ENCODE measurements around the gene DNAAF1.

Gene DNAAF1

DNA sequence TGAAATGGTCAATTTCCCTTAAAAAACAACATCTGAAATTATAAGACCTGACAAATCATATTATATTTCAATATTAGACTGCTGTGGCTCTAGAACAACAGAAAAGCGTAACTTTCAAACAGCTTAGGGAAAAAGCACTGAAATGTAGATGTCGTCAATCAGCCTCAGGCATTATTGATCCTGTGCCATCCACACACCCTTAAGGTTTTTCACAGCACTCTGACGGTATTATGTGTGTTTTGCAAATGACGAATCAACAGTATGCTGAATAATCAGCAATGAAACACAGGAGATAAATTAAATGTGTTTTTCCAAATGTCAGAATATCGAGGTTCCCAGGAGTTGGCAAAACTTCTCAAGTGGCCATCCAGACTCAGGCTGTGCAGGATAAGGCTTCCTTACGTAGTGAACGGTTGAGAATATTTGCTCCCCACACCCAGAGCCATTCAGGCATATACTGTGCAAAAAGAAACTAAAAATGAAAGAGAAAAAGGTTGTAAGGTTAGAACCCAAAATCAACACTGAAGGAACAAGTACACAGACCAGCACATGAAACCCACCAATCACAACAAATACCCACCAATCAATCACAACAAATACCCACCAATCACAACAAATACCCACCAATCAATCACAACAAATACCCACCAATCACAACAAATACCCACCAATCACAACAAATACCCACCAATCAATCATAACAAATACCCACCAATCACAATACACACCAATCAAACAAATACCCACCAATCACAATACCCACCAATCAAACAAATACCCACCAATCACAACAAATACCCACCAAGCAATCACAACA is 20.6 kb upstream of the DNAAF1 start:
- no peak for DNase-seq

GRCh38 chr16:84131117-84131516 is 14.0 kb upstream of the DNAAF1 start:
- no peak for DNase-seq

DNA sequence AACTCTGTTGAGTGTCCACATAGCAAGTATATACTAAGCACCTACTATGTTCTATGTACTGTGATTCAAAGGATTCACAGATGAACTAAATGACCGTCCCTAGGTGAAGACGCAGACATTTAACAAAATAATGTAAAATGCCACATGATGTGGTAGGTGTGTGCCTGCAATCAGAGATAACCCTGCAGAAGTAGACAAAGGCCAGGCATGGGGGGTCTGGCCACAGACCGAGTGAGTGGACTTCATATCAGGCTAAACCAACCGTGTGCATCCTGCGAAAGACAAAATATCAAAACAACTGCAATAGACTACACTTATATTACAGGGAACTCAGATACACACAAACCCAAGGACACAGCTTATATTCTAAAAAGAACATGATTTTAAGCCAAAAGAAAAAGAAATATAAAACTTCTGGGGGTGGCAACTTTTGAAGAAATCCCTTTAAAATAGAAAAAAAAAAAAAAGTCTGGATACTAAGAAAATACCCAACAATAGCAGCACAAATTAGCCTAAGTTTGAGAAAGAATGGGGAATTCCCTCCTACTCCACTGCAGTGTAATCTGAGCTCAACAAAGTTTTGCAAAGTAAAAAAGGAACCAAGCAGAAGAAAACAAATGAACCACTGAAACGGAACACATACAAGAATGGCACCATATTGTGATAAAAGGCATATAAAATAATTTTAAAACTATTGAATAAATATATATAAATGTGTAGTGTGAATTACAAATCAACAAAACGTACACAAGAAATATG is 12.4 kb upstream of the DNAAF1 start:
- no peak for DNase-seq

DNA sequence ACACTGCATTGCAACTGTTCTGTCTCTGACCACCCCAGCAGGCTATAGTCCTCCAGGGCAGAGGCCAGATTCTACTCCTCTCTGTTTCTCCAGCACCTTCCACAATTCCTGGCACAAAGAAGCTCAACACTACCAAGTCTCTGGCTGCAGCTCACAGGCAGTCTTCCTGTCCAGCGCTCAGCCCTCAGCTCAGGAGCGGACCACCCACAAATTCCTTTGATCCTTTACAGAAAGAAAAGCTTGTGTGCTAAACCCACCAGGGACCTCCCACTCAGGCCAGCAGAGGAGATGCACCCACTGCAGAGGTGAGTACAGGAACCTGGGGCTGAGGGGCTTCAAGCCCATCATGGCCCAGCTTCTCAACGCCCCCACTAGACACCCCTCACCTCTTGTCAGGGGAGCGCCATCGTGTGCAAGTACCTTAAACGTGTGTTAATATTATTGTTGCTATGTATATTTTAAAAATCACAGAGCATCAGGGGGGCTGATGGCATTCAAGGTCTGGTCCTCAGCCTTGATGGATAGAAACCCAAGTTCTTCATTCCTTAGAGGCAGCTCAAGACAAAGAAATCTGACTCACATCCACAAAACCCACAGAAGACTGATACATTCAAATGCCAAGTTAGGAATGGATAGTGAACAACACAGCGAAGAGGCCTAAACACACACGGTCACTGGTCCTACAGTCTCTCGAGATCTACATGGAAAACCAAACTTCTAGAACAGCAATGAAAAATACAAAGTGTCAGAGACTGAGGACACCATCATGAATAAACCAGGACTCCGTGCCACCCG is 8.6 kb upstream of the DNAAF1 start:
- DNase-seq: no peak

DNA sequence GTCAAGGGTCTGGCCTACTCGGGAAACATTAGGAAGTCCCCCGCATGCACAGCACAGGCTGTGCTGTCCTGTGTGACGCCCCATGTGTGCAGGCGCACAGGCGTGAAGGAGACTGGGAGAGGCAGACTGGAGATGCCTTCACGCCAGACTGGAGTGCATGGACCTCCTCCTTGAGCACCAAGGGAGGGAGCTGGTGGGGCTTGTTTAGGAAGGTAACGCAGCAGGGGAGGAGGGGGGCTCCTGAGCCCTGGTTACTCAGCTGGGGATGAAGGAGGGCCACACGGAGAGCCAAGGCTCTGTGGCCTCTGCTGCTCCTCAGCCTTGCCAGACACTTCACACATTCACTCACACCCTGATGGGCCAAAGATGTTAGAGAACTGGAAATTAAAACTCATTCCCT is 7.8 kb upstream of the DNAAF1 start:
- DNase-seq: no peak

DNA sequence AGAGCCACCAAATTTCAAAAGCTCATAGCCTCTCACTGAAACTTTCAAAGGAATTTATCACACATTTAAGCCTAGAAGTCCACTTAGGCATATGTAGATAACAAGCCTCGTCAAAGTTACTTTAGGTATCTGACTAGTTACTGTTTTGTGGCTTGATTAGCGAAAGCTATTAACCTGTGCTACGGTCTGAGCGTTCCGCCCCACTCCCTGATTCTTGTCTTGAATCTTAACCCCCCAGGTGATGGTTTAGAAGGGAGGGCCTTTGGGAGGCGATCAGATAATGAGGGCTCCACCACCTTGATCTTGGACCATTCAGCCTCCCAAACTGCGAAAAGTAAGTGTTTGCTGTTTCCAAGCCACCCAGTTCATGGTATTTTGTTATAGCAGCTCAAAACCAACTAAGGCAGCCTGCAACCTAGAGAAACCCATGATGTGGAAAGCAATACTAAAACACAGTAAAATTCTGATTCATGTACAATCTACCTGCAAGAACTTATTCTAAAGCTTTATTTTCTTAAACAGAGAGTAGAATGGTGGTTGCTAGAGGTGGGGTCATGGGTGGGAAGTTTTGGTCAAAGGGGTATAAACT is 7.2 kb upstream of the DNAAF1 start:
- no peak for DNase-seq

DNA sequence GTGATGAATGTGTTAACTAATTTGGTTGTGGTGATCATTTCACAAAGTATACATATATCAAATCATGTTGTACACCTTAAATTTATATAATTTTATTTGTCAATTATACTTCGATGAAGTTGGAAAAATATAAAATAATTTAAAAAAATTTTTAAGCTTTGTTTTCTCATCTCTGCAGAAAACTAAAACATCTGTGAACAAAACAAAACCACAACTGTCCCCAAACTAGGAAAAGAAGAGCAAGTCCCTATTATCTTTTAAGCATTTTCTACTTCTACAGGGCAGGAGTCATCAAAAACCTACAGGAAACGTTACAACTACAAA is 6.6 kb upstream of the DNAAF1 start:
- no peak for DNase-seq

DNA sequence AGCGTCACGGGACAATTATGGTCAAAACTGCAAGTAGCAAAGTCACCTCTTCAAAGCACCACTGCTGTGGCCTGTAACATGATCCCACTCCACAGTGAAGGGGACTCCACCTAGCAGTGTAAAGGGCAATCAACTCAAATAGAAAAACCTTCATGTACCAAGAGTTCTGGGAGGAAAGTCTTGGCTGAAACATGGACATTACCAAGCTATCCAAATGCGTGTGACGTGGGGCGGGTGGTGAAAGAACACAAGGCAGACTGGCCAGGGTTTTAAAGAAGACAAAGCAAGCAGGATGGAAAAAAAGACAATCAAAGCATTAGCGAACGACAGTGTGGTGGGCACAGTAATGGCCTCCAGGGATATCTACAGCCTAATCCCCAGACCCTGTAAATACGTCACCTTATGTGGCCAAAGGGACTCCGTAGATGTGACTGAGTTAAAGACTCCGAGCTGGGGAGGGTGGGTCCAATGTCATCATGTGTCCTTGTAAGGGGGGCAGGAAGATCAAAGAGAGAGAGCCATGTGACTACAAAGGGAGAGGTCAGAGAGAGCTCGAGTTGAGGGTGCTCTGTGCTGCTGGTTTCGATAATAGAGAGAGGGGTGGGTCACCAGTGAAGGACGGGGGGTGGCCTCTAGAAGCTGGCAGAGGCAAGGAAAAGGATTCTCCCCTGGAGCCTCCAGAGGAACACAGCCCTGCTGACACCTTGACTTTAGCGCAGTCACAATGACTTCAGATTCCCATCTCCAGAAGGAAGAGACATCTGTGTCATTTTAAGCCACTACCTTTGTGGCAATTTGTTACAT is 6.1 kb upstream of the DNAAF1 start:
- DNase-seq: no peak

DNA sequence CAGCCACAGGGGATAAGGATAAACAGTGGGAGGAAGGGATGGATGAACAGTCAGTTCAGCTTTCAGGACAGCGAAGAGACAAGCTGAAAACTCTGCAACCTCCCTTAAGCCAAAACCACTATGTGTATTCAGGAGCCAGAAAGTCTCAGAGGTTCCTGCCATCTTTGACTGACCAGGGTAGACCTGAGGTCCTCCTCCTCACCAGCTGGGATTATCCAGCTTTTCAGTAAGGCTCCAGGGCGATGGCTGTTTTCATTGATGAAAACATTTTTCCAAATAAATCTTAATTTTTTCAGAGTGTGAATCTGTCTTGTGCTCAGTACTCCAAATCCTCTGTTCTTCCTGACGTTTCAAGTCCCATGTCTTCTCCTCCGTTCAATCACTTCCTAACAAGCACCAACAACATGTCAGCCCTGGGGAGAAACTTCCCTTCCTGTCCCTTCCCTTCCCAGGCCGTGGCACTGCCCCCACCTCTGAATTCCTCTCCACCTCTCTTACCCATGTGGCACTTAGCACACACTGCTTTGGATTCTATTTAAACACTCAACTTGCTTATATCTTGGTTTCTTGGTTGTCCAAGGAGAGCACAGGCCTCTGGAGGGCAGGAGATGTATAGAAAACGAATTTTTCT is 5.4 kb upstream of the DNAAF1 start:
- no peak for DNase-seq

GRCh38 chr16:84141143-84141670 is 3.9 kb upstream of the DNAAF1 start:
- DNase-seq: no peak

GRCh38 chr16:84143081-84143480 is 2.0 kb upstream of the DNAAF1 start:
- DNase-seq: no peak

GRCh38 chr16:84143784-84144199 is 1.3 kb upstream of the DNAAF1 start:
- DNase-seq: no peak

GRCh38 chr16:84144209-84144858 is 774 bp upstream of the DNAAF1 start:
- peak; percentile 59 for DNase-seq

GRCh38 chr16:84150926-84151325 is 5.8 kb downstream of the DNAAF1 start:
- DNase-seq: no peak

- DNase-seq: no peak
Observed at GRCh38 chr16:84153660-84154214, 8.6 kb downstream of the DNAAF1 start.

- no peak for DNase-seq
Observed at GRCh38 chr16:84155226-84155625, 10.1 kb downstream of the DNAAF1 start.

GRCh38 chr16:84155771-84156170 is 10.7 kb downstream of the DNAAF1 start:
- no peak for DNase-seq

DNA sequence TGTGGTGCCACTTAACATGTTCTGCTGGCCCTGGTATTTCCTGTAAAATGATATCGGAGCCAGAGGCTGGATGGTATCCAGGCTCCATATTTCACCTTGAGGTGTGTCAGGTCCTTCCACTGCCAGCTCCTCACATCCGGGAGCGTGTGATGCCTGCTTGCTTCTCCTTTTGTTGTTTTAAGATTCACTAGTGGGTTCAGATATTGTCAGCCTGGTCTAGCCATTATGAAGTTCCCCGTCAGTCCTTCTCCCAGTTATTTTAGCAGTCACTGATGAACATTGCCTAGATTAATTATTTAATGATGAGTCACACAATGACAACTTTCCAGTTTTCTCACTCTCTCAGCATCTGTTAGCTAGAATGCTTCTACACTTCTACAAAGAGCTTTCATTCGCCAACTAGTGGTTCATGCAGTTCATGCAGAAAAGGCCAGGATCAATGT is 11.3 kb downstream of the DNAAF1 start:
- DNase-seq: no peak

DNA sequence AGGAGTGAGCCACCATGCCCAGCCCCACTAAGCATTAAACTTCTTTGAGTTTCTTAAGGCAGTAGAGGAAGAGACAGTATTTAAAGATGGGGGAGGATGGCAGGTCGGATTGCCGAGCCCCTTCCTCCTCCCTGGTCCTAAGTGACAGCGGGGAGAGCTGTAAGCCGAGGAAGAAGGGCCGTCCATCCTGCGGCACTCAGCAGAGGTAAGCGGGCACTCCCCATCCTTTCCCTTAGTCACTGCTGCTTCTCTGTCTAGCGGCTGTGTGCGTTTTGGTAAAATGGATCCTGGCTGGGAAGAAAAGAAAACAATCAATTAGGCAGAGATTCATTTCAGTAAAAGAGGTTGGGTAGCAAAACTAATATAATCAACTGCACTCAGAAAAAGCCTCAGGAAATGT is 13.9 kb downstream of the DNAAF1 start:
- no peak for DNase-seq

DNA sequence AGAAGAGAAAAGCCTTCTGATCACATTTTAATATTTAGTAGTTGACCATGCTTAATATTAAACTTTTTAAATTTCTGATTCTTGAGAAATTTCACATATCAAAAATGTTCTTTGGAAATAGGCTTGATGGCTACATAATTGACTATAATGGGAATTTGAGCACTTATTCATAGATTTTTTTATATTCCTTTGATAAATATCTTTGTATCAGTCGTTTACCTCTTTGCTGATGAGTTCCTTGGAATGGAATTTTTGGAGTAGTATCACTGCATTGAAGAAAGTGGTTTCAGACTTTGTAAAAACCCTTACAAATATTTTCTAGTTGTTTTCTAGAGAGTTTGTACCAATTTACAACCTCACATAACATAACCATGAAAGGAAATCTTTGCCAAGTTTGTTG is 14.7 kb downstream of the DNAAF1 start:
- DNase-seq: no peak

- DNase-seq: no peak
Observed at GRCh38 chr16:84161037-84161436, 15.9 kb downstream of the DNAAF1 start.
